ENCODE measurements around the gene CIB4.

Gene CIB4

GRCh38 chr2:26540961-26541360 is 100.2 kb downstream of the CIB4 start:
- no peak for DNase-seq

- no peak for DNase-seq
Observed at GRCh38 chr2:26540306-26540705, 100.9 kb downstream of the CIB4 start.

- DNase-seq: no peak
Observed at GRCh38 chr2:26537826-26538475, 103.2 kb downstream of the CIB4 start.

DNA sequence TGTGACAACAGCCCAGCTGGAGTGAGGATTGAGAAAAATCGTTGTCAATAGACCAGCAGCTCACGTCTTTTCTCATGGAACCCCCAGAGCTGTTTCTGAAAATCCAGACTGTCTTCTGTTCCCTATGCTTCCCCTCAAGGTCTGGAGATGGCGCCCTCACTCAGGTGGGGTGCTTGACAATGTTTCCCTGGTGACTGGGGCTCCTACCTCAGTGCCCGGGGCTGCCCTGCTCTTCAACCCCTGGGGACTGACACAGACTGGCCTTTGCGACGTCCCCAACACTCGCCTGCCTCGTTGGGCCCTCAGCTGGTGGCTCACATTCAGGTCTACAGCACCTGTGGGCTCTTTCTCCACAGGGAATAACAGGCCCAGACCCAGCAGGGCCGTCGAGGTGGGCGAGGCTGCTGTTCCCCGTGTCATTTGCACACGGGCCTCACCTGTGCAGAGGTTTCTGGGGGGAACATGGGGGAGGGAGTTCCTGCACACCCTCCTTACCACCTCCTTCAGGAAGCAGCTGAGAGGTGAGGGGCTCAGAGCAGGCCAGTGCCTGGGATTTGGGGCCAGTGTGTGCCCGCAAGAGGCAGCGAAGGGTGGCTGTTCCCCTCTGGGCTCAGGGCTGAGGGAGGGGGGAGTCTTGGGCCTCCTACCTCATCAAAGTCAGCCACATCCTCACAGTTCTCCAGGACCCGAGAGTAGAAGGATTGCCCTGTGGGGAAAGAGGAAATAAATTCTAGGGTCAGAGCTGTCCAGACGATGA is 103.9 kb downstream of the CIB4 start:
- DNase-seq: no peak

- DNase-seq: no peak
Observed at GRCh38 chr2:26536371-26537068, 104.6 kb downstream of the CIB4 start.

GRCh38 chr2:26535663-26536275 is 105.4 kb downstream of the CIB4 start:
- DNase-seq: no peak

DNA sequence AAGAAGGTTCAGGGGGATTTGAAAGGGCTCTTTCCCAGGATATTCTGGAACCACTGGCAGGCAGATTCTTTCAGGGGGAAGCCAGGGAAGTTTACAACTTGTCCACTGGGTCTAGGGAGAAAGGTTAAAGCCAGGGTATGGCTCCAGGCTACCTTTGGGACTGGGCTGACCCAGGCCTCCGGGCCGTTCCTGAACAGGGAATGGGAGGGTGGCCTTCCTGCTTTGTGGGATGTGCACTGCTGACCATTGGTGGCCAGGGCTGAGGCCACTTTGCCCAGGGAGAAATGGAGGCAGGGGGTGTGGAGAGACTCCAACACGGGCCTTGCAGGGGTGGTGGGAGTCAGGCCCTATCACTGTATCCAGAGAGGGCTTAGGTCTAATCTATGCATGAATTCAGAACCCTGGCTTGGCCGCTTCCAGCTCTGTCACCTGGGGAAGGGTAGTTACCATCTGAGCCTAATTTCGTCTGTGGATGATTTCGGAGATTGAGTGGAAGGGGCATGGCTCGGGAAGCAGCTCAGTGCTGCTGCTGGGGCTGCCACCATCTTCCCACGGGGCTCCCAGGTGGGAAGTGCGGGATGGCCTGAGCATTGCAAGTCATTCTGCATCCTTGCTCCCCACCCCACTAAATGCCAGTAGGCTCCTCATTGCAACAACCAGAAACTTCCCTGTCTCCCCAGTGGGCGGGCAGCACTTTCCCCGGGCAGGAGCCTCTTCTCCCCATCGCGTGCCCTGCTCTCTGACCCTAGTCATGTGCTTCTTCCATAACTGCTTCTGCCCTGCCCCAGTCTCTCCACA is 106.1 kb downstream of the CIB4 start:
- DNase-seq: no peak

GRCh38 chr2:26534098-26534864 is 106.9 kb downstream of the CIB4 start:
- no peak for DNase-seq

- no peak for DNase-seq
Observed at GRCh38 chr2:26533661-26534060, 107.5 kb downstream of the CIB4 start.

- no peak for DNase-seq
Observed at GRCh38 chr2:26532301-26533250, 108.6 kb downstream of the CIB4 start.

Data from activated CD4-positive, alpha-beta T cell treated with anti-CD3 and anti-CD28 coated beads for 1 hour (primary cell).